ENCODE measurements around the gene MDFI.

Gene MDFI

DNA sequence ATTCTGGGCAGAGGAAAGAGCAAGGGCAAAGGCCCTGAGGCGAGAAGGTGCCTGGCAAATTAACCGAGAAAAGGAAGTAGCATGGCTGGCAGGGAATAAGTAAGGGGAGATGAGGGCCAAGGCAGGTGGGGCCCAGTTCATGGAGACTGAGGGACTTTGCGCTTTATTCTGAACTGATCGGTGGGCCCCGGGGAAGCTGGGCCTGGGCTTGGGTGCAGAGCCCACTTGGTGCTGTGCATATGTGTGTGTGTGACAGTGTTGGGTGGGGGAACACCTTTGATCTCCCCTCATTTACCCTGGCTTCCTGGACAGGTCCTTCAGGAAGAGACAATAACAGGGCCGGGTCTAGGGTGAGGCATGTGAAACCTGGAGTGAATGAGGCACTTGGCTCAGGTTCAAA, 2.9 kb upstream of the MDFI start:
- no peak for DNase-seq

DNA sequence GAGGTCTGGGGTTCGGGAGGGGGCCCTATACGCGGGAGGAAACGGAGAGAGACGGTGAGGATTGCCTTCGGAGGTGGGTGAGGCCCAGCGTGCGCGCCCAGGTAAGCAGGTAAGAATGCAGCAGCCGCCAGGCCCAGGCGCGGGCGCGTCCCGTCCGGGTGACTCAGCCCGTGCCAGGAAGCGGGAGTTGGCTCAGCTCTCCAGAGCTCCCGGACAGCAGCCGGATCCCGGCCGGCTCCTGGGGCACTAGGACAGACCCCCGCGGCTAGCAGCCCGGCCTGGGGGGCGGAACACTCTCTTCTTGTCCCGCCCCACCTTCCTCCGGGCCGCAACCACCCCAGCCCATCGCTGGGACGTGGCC, 1.5 kb upstream of the MDFI start:
- no peak for DNase-seq

DNA sequence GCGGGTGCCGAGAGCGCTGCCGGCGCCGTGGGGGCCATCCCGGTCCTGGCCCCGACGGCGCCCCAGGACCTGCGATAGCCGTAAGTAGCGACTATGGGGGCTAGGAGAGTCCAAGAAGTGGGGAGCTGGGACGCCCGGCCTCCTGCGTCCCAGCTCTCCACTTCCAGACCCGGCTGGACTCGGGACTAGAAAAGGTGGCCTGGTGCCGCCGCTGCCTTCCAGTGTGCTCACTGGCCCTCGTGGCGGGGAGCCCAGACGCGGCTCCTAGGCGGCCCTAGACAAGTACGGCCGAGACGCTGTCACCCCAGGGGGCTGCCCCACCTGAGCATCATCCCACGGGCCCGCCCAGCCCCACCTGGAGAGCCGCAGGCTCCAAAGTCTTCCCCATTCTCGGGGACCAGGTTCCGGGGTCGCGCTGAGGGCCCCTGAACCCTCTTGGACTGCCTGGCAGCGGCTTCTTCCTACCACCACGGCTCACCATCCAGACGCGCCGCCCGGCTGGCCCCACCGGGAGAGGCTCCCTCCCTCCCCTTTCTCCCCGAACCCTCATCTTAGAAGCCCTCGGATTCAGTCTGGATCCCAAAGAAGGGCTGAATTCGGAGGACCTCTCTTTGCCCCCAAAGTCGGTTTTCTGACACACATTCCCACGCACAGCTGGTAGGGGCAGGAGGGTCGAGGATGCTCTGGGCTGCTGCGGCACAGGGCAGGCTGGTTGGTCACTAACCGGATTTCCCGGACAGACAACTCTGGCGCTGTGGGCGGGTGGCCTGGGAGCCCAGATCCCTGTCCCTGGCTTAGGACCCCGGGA, 870 bp upstream of the MDFI start:
- DNase-seq = no peak

DNA sequence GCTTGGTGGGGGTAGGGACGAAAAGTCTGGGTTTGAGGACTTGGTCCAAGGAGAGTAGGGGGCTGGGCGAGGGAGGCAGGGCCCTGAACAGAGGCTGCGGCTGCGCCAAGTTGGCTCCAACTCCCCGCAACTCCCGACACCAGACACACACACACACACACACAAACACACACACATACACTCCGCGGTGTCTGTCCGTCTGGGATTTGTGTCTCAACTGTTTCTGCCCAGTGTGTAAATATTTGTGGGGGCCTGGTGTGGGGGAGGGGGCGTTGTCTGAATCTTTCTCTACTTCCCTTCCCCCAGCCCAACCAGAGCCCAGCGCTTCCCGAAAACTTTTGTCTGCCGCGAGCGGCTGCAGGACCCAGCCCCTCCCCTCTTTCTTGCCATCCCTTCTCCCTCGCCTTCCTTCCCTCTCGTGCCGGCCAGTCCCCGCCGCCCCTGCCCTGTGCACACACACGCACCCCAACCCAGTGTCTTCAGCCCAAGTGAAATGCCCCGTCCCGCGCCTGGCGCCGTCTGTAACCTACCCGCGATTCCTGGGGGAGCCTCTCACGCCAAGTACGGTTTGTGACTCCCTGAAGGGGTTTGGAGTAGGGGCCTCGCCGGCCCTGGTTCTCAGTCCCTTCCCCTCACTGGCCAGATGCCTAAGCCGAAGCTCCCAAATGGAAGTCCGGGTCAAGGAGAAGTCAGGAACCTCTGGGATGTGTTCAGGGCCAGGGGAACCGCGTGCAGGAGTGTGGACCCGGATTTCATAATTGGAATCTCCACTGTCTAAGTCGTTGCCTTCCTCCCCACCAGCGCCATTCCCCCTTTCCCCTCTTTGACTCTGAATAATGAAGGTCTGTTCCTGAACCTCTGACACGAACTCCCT, 904 bp downstream of the MDFI start:
- no peak for DNase-seq

DNA sequence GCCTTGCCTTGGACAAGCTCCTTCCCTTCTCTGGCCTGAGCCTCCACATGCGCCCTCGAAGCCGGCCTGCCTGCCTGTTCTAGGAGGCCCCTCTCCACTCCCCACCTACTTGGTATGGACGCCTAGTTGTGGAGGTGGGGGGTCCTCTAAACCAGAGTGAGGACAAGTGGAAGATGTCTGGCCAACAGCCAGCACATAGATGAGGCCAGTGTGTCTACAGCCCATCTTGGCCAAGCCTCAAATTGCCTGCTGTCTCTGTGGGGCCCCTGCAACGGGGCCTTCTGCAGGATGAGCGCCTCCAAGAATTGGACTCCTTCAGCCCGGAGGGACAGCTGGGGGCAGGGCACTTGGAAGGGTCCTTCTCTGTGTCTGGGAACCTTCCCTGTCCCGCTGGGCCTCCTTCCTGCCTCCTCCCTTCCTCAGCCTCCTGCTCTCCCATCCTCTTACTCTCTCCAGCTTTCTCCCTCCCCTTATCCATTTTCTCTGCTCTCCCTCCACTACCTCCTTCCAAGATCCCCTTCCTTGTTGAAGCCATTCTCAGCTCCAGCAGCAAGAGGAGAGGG, 1.6 kb downstream of the MDFI start:
- no peak for DNase-seq

DNA sequence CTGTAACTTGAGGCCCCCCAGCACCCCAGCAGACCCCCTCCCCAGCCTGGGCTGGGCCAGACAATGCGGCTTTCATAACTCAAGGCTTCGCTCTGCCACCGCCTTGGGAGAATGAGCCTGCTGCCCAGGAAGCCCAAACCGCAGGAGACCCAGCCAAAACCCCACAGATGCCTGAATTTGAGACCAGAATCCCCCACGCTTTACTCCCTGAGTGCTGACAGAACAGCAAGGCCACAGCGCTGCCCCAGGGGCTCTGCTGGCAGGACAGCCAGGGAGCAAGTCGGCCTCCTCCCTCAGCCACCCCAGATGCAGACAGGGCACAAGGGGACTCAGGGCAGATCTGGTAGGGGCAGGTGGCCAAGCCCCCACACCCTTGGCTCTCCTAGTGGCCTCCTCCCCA, 2.2 kb downstream of the MDFI start:
- no peak for DNase-seq

DNA sequence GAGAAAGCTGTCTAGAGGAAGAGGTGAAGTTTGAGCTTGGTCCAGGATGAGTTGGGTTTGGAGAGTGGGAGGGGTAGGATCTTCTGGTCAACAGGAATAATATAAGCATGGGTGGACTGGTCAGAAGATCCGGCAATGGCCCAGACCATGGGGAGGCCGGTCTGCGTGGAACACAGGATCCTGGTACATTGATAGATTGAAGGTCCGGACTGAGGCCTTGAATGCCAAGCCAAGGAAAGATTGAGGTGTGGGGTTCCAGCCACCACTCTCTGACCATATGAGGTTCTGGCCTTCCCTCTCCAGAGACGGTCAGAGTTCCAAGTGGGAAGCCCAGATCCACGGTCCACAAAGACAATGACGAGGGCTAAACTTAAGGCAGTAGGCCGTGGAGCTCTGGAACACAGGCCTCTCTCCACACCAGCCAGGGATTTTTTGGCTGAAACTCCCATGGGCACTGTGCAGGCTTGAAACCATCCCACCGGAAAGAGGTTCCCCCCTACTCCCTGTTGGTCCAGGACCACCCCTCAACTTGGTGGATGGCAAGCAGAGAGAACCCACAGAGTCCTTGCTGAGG, 3.2 kb downstream of the MDFI start:
- no peak for DNase-seq

DNA sequence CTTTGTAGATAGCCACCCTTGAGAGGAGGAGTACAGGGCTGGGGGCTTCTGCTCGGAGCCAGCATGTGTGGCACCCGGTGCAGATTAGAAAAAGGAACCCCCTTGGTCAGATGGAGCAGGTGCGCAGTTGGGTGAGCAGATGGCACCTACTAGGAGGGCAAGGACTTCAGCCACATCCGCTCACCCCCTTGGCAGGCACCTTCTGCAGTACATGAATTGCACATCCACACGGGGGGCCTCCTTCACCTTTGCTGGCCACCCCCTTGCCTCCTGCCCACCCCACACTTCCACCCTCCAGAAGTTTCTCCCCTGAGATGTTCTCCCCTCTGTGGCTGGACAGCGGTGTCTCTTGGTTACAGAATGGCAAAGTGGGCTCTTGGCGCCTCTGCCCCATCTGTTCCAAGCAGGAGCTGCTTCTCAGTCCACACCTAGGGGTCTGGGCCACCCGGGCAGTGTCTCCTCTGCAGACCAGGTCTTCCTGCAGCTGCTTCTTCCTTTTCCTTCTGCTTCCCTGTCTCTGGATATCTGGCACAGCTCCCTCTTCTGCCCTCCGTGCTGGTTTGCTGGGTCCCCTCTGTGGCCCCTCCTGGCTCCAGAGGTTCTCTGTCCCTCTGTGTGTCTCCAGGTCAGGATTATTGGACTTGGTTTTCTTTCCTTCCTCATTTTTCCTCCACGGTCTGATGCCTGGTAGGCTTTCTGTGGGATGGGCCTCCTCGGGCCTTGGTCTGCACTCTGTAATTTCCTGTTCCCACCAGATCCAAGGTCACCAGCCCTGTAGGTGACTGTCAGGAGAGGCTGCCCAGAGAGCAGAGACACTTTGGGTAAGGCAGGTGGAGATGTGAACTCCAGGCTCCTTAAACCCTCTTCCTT, 4.1 kb downstream of the MDFI start:
- no peak for DNase-seq

DNA sequence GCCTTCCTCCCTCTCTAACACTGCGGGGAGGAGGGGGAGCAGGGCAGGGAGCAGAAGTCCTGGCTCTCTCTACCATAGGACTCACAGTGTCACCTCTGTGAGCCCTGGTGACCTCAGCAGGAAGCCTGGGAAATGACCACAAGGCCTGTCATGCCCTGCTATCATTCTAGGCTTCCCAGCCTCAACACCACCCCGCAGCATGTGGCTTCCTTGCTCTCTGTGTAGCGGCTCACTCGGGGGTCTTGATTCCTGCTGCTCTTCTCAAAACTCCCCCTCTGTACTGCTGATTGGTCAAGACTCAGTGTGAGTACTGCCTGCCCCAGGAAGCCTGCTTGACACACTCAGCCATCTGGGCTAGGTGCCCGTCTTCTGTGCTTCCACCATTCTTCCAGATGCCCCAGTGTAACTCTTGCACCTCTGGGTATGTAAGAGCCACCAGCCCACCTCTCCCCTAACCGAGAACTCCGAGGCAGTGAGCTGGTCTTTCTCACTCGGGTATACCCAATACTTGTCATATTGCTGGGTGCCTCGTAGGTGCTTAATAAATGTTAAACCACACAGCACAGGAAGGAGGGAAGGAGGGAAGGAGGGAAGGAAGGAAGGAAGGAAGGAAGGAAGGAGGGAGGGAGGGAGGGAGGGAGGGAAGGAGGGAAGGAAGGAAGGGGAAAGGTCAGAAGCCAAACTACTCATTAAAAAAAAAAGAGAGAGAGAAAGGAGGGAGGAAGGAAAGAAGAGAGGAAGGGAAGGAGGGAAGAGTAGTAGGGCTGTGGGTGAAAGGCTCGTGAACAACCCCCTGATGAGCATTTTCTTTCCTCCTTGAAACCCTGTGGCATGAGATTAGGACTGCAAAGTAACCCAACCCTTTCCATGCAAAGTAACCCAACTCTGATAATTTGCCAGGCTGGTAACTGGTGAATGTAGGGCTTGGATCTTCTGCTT, 5.0 kb downstream of the MDFI start:
- DNase-seq = no peak

DNA sequence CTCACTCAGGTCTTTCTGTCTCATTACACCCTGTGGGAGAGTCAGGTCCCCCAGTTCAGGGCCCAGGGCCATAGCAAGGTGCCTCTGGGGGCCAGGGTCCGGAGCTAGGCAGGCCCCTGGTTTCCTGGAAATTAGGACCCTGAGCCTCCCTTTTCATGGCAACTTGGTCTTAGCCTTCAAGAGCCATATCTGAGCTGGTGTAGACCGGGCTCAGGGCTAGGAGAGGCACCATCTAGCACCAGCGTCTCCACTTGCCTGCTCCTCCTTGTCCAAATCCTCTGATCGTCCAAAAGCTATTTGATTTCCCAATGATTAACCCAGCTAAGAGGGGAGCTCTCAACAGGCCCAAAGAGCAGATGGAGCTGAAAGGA, 5.6 kb downstream of the MDFI start:
- no peak for DNase-seq

DNA sequence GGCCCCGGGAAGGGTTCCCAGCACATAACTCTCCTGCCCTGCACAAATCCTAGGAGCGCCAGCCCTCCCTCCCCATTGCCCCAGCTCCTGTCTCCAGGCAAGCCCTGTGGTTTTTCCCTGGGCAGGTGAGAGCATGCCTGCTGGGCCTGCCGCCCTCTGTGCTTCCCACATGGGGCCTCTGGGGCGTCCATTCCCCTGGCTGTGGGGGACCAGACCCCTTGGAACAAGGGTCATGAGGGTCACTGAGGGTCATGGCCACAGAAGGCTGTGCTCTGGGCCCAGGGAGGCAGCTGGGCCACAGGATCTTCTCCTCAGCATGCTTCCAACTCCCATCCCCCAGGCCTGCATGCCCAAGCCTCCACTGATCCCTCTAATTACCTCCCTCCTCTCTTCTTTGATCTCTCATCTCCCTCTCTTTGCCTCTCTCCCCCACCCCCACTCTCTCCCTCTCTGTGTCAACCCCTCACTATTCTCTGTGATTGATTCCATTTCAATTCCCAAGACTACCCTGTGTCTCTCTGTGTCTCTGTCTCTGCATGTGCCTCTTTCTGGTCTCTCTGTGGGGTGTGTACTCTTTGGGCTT, 6.1 kb downstream of the MDFI start:
- DNase-seq = no peak

DNA sequence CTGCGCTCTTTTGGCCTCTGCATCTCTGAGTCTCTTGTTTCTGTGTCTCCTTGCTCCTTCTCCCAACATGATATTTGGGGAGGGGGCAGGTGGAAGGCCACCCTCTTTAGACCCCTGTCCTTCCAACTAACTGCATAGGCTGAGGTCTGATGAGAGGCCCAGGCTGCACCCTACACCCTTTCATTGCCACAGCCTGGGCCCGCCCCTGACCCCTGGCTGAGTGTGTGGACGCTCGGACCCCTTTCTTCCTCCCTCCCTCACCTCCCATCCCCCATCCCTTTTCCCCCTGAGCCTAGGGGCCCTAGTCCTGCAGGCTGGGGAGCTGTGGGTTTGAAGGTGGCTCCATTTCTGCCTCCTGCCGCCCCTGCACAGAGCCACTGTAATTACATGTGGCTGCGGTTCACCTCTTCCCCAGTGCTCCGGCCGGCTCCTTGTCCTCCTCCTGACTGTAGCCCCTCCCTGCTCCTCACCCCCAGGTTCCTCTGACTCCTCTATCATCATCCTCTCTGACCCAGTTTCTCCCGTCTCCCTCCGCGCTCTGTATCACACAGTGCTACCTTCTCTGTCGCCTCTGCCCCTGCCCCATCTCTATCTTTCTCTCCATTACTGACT, 6.8 kb downstream of the MDFI start:
- DNase-seq = no peak

DNA sequence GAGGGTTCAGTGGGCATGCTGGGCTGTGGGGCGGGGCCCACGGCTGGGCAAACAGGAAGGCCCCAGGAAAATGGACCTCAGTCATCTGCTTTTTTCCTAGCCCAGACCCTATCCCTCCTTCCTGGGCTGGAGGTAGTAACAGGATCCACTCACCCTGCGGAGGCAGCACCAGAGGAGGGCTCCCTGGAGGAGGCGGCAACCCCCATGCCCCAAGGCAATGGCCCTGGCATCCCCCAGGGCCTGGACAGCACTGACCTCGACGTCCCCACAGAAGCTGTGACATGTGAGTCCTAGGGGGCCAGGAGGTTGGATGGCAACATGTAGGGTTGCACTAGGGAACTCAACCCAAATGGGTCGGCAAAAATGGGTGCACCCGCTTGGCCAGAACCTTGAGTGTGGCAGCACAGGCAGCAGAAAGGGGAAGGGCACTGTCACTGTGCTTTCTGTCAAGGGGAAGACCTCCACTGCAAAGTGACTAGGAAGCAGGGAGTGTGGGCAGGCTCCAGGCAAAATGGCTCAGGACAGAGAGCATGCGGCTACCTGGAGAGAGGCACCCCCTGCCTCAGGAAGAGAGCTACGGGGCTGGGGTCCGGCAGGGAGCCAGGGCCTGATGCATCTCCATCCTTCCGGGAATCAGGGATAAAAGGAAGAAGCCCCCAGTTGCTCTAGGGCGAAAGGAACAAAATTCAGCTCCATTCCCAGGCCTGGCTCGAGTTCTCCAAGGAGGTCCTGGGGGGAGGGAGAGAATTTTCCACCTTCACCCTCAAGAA, 7.9 kb downstream of the MDFI start:
- no peak for DNase-seq

DNA sequence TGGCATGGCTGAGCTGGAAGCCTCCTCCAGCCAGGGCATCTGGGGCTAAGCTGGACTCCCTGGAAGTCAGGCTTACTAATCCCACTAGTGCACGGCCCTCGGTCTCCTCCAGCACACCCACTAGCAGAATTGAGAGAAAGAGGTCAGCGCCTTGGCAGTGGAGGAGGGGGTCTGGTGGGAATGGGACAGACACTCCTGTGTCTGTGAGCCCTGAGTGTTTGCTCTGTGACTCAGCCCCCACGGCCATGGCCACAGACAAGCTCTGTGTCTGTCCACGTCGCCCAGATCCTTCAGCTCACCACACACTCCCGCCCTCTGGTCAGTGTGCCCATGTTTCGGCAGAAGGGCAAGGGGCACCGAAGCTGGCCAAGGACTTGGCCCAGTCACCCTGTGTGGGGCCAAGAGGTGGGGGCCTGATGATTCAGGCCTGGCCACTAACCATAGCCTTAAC, 8.8 kb downstream of the MDFI start:
- no peak for DNase-seq

DNA sequence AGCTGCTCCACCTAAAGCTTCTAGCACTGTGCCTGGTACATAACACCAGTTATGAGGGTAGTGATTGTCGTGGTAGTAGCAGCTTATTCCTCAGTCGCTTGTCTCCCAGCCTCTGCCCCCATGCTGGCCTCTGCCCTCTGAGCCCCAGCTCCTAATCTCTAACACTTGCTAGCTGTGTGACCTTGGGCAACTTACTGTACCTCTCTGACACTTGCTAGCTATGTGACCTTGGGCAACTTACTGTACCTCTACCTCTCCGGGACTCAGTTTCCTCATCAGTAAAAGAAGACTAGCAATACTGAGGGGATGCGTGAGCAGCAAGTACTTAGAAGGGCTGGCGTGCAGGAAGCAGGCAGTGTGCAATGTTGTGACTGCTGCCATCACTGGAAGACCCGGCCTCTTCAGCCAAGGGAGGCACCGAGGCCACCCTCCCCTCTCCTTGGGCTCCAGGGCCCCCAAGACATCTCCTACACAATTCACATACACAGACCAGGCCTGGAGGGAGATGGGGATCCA, 9.9 kb downstream of the MDFI start:
- no peak for DNase-seq

DNA sequence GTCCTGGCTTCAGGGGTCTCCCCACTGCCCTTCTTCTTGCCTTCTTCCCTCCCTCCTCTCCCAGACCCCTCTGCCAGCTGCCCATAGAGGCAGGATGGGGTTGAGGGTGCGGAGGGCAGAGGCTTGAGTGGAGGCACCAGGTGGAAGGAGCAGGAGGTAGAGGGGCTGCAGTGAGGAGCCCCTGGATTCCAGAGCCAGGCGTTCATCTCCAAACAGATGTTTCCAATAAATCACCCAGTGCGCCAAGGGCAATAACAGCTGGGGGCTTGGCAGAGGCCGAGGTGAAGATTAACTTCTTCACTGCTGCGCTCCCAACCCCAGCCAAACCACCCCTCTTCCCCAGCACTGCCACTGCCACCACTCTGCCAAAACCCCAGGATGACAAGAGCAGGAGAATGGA, 10.7 kb downstream of the MDFI start:
- DNase-seq = no peak

DNA sequence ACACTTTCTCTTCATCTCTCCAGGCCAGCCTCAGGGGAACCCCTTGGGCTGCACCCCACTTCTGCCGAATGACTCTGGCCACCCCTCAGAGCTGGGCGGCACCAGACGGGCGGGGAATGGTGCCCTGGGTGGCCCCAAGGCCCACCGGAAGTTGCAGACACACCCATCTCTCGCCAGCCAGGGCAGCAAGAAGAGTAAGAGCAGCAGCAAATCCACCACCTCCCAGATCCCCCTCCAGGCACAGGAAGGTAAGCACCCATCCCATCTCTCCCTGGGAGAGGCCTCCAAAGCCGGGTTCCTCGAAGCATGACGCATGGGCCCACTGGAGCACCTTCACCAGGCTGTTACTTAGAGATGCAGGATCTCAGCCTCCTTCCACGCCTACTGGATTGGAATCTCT, 11.3 kb downstream of the MDFI start:
- no peak for DNase-seq

DNA sequence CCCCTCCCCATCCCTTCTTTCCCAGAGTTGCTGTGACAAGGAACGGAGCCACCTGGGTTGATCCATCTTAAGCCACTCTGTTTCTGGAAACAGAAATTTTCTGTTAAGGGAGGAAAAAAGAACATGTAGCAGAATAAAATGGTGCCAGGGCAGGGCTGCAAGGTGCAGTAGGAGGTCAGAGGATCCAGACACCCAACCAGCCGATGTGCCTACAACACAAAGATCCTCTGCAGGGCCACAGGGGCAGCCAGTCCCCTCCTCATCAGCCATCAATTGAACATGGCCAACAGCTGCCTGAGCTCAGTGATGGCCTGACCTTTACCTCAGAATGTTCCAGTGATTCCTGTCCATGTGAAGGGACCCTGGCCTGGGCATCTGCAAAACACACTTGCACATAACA, 11.9 kb downstream of the MDFI start:
- DNase-seq = no peak

DNA sequence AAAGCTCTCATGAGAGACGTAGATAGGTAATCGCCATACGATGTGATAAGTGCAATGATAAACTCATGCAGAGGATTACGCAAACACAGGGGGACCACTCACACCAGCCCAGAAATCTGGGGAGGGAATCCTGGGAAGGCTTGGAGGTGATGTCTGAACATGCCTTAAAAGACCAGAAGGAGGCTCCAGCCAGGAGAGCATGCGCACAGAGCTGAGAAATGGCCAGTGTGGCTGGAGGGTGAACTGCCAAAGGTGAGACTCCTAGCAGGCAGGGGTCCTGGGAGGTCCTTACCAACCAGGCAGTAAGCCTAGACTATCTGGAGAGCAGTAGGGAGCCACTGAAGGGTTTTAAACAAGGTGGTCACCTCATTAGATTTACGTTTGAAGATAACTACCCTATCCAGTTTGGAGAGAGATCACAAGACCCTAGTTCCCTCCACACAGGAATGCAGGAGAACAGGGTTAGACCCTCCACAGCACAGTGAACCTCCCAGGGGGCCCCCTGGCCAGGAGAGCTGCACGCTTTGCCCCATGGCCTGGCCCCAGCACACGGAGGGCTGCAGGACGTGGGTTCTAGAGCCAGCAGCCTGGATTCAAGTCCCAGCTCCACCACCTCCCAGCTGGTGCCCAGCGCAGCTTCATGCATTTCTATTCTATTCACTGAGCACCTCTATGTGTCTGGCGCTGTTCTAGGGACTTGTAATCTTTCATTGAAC, 13.1 kb downstream of the MDFI start:
- no peak for DNase-seq
